CMK (cell line): ENCODE results near the gene SPRY1.

Experiments
- DNase-seq: peaks from one replicate; pipeline ENCODE4 v3.0.0-alpha.2; 2010; ENCODE audit warnings: low read depth

SPRY1 gene, protein sequence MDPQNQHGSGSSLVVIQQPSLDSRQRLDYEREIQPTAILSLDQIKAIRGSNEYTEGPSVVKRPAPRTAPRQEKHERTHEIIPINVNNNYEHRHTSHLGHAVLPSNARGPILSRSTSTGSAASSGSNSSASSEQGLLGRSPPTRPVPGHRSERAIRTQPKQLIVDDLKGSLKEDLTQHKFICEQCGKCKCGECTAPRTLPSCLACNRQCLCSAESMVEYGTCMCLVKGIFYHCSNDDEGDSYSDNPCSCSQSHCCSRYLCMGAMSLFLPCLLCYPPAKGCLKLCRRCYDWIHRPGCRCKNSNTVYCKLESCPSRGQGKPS

DNA sequence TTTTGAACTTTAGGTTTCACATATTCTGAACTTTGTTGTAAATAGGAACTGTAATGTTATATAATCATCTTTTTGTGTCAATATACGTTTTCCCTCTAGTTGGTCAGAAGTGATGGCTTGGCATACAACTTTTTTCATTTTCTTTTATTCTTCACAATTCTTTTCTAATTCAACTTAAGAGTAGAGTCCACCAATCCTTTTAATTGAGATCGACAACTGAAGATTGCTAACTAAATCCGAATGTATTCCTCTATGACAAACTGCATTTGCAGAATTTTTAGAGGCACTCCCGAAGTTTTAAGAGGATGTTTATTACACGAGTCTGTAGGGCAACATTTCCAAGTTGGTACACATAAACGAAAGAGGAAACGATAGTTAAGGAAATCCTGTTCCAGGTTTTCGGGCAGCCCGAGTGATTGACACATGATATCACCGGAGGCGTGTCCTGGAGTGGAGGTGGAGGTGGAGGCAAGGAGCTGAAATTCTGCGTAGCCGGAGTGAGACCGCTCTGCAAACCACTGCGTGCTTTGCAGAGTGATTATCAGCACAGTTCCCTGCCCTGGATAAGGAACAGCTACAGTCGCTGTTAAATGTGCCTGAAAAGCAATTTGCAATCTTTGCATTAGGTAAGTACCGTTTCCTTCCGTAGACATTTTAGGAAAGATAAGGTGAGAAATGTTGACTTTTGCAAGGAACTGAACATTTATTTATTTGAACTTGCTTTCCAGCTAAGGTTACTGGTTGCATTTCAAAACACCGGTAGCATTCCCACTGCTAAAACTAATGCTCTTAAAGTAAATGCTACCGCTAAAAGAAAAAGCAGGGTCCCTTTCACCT is at the start of gene SPRY1:
Gene SPRY1, plus strand, starts transcription at position 489 of the 837 bp plus-strand sequence. CDS start 4,797 bp downstream, outside the sequence.
- peak; percentile 86 for DNase-seq

DNA sequence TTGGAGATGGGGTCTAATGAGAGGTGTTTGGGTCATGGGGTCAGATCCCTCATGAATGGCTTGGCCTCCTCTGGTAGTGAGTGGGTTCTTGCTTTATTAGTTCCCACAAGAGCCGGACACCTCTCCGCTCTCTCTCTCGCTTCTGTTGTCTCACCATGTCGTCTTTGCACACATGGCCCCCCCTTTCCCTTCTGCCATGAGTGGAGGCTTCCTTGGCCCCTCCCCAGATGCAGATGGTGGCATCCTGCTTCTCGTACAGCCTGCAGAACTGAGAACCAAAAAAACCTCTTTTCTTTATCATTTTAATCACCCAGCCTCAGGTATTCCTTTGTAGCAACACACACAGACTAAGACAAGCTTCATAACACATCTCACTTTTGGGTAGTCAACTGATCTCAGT is 49.6 kb upstream of the SPRY1 start:
- DNase-seq: no peak

DNA sequence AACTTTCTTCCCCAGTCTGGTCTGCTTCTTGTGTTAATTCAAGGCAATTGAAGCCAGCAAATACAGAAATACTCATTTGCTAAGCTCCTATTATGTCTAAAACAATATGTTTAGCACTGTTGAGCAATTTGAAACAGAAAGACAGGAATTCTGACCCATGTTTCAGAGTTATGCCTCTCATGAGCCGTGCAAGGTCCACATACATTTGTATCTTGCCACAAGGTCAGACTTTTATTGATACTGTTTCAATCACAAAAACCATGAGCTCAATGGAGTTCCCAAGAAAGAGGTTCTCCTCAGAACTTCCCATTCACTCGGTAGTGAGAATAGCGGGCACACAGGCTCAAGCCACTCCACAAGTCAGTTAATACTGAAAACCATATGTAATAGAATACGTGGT is 47.6 kb upstream of the SPRY1 start:
- no peak for DNase-seq

DNA sequence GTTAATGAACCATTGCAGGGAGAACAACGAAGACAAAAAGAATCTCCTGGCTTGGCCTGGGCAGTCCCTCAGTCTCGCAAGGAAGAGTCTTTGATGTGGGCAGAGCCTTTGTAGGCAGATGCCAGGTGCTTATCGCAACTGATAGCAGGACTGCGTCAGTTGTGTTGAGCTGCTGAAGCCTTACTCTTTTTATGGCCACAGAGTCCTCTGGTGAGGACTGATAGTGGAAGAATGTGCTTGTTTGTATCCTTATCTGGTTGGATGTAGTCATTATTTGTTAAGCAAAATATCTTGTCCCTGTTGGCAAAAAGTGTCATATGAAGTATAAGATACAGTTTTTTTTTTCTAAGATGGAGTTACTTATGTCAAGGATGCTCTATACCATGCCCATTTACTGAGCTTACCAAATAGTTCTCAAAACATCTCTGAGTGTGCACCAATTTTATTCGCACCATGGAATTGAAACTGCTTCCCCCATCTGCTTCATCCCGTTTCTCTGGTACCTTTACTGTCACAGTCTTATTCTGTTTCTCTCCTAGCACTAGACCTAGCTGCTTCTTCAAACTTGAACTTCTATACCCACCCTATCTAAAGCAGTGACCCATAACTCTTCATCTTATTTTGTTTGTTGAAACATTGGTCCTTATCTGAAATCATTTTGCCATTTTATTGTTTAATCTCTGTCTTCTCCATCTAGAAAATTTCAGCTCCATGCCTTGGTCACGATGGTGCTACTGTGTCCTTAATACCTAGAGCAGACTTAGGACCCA is 47.0 kb upstream of the SPRY1 start:
- peak; percentile 99 for DNase-seq

DNA sequence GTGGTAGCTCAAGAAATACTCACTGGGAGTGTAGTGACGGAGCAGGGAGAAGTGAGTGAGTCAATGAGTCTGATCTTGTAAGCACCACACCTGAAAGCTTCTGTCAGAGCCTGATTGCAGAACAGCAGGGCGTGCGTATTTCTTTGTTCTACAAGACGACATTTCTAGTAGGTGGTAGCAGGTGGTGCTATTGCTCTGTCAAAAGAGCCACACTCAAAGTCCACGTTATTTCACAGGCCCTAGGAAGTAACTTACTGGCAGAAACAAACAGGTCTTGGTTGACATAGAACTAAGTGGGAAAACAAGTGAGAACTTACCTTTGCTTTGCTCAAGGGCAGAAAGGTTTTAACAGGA is 46.4 kb upstream of the SPRY1 start:
- no peak for DNase-seq

DNA sequence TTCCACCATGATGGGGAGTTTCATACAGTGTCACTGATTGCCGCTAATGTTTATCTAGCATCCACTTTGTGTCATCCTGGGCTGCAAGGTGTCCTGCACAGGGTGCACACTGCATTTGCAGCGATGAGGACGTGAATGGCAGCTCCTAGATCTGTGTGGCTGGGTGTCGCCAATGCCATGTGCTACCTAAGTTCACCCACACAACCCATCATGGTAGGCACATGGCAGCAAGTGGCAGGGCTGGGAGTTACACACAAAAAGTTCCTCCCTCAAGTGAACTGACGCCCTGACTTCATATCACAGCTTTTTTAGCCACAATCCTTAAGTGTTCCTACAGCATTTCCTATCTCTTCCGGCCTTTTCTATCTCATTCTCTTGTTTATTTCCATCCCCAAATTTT is 45.9 kb upstream of the SPRY1 start:
- no peak for DNase-seq

DNA sequence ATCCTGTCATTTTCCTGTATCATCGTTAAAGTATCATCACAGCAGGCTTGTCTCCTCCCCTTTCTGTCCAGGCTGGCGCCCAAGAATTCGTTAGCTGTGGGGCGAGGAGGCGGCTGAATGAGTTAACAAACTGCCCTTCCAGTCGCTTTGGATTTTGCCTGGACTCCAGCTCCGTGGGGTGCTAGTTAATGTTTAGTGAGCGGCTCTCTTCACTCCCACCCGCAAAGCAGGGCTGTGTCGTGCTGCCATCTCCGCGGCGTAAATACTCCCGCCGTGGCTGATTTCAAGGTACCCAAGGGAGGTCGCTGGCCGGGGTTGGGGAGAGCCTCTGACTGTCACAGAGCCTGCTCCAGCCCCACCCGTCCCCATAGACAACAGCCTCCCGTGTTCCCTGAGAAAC is 44.9 kb upstream of the SPRY1 start:
- no peak for DNase-seq

DNA sequence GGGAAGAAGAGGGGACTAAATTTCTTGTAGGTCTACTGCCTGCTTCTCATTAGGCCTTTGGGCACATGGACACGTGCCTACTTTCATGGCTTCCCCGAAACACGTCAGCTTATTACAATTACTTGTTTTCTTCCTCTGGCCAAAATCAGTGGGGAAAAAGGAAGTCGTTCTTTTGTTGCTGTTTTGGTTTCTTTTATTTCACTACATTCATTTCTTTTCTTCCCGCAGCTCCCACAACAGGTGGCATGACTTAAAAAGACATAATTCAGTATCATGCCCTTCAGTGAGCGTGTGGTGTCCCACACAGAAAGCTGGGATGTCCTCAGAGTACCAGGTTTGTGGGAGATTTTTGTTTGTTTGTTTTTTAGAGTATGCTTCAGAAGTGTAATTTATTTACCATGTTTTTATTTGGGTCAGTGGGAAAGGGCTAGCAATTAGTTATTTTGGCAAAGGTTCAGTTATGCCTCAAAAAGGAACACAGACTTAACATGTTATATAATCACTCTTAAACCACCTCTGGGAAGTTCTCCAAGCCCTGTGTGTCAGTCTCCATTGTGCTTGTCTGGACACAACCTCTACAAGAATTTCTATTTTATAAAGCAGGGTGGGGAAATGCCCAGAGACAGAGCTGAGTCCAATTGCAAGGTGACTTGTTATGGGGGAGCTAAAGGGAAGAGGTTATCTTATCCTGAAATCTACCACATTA is 44.2 kb upstream of the SPRY1 start:
- DNase-seq: no peak

DNA sequence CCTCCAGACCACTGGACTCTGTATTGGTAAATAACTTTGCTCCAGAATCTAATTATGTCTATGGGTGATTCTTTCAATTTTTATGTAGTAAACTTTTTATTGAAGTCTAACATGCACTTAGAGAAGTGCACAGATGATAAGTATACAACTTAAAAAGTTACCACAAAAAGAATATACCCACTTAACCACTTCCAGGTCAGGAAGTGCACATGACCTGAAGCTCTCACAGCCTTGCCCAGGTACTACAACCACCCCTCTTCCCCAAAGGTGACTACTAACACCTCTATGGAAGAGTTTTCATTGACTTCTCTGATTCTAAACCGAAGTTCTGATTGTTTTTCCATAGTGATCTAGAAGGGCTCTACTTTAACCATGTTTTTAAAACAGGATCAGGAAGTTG is 43.6 kb upstream of the SPRY1 start:
- DNase-seq: no peak

DNA sequence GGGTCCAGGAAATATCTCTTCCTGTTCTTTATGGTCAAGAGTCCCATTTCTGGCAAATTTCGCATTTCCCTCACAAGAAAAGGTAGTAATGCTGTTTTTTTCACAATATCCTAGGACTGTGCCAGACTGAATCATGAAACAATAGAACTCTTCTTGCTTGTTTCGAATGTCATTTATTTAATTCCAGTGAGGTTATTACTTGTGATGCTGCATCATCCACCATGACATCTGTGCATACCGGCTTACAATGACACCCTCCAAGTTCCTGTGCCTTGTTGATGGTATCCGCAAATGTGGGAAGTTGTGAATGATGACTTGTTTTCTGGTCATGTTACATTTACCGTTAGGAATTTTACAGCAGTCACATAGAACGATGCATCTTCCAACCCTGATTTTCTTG is 42.9 kb upstream of the SPRY1 start:
- DNase-seq: no peak

DNA sequence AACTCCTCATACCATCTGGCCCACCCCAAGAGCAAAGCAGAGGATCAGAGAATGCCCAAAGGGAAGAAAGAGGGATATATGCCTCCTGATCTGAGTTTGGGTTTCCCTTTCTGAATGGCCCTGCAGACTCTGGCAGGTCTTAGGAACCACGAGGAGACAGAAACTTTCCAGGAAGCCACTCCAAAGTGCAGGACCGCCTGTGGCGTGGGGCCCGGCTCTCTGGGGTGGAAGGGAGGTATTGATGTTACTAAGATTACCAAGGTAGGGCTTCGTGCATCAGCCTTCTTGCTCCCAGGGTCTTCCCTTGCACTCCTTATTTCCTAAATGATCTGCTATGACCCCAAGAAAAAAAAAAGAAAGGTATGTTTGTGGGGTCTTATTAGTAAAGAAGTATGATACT is 41.9 kb upstream of the SPRY1 start:
- DNase-seq: no peak

DNA sequence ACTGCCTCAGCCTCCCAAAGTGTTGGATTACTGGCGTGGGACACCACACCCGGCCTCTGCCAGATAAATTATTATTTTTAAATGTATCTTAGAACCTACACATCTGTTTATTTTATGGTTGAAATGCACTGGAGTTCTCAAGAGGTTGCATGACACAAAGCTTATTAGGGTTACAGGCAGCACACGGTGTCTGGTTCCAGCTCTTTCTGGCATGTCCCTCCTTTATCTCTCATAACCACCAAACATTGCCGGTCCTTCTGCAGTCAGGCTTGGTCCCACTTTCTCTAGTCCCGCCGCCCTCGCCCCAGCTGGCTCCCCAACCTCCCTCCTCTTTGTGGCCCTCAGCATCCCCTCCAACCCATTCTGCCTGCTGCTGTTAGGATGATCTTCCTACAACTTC is 39.7 kb upstream of the SPRY1 start:
- DNase-seq: no peak

DNA sequence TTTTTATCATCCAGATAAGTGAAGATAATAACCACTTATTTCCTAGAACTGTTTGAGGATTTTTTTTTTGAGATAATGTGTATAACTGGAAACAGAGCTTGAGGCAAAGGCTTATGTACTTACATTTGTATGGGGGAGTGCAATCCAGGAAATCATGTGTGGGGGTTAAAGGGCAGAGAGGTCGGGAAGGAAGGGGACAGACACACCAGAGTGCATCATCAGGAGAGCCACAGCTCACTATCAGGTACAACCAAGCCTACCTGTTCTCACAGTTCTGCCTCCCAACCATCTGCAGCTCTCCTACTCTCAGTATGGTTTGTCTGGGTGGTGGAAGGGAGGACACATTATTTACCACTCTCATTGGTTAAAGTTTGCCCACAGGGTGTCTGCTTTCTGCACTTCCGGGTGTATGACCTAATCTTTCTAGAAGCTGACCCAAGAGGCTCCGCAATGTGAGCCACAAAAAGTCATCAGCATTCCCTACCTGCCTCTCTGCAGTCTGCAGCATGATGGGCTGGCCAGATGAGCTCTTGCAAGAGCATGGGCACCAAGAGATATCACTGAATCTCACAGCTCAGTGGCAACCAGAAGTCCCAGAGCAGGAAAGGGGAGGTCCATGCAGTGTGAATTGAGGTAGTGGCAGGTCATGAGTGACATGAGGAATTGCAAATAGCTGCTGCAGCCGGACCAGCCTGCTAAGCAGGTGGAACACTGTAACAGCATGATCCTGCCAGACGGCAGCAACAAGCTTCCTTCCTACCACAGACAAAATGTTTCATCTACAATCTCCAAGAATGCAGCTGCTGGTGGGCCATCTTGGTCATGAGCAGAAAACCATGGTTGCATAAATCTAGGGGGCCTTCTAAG is 36.9 kb upstream of the SPRY1 start:
- DNase-seq: no peak

DNA sequence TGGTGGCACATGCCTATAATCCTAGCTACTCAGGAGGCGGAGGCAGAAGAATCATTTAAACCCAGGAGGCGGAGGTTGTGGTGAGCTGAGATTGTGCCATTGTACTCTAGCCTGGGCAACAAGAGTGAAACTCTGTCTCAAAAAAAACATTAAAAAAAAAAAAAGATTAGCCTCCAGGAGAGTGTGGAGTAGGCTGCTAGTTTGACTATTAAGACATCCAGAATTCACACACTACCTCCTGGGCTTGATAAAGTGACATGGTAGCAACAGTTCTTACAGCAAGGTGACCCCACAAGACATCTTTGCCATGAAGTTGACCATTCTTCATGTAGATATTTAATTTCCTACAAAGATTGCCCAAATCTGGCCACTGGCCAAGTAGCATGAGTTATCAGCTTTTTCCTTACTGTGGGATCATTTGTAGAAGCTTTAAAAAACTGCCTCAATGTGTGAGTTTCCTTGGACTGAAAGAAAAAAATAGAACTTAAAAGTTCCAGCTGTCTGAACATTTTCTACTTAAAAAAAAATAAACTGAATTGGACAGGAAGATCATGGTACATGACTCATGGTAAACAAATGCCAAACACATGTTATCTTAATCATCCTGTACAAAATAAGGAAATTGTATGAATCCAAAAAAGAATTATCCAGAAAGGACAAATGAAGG is 35.3 kb upstream of the SPRY1 start:
- no peak for DNase-seq

DNA sequence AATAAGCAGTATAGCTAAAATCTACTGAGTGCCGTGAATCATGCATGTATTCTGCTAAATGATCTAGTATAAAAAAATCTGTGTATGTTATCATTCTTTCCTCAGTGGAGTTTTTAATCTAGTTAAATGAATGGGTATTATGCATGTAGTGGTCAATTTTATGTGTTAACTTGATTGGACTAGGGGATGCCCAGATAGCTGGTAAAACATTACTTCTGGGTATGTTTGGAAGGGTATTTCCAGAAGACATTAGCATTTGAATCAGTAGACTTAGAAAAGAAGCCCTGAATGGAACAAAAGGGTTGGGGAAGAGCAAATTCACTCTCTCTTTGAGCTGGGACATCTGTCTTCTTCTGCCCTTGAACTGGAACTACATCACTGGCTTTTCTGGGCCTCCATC is 34.5 kb upstream of the SPRY1 start:
- no peak for DNase-seq

DNA sequence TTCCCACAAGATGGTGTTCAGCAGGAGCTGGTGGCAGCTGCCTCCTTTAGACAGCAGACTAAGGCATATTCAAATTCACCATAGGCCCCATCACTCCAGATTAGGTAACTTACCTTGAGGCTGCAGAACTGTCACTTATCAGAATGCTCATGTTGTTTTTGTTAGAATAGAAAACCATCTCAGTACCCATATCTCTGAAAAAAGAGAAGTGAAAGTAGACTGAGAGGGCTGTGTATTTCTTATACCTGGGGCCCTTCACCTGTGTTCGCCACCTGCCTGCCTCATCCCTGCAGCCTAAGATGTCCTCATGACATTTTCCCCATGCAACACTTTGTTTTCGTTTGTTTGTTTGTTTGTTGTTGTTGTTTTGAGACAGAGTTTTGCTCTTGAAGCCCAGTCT is 32.9 kb upstream of the SPRY1 start:
- no peak for DNase-seq

DNA sequence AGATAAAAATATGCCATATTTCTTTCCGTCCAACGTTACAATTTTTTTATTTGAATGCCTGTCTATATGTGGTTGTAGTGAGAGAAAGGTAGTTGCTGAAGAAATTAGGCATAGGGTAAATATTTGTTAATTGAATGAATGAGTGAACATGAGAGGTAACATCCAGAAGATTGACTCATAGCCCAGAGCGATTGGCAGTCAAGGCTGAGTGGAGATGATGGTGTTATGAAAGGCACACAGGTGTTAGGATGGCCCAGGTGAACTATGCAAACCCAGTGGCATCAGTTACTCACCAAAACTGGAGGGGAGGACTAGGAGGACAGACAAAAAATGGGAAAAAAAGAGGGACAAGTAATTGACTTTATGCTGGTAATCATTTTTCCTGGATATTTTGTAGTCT is 31.7 kb upstream of the SPRY1 start:
- DNase-seq: no peak

DNA sequence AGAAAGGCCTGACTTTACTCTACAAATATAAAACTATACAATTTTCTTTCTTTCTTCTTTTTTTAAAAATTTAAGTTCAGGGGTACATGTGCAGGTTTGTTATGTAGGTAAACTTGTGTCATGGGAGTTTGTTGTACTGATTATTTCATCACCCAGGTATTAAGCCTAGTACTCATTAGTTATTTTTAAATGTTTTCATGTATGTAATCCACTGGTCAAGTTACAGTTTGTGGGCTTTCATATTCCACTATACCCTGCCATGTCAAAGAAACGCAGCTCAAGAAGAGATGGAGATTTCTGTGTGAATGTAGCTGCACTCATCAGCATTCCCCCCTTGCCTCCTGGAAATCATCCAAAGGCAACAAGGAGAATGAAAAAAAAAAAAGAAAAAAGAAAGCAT is 31.2 kb upstream of the SPRY1 start:
- no peak for DNase-seq

DNA sequence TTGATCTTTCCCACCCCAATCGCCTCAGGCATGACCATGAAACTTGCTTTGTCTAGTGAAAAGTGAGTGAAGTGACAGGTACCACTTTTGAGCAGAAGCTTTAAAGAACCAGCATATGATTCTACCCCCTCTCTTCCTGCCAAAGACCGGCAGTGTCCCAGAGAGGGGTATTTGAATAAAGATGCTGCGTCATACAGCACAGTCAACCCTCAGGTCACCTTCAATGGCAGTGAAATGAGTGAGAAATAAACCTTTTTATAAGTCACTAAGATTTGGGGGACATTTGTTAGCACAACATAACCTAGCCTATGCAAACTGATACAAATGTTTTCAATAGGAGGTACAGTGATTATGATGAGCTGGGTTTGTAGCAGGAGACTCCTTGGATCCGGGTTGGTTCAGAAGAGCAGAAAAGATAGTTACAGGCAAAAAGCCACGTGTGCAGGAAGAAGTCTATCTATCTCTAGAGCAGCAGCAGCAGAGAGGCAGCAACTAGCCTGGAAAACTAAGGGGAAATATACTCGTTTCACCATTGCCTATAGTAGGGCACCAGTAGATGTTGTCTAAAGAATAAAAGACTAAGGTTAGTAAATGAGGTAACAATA is 30.3 kb upstream of the SPRY1 start:
- no peak for DNase-seq

DNA sequence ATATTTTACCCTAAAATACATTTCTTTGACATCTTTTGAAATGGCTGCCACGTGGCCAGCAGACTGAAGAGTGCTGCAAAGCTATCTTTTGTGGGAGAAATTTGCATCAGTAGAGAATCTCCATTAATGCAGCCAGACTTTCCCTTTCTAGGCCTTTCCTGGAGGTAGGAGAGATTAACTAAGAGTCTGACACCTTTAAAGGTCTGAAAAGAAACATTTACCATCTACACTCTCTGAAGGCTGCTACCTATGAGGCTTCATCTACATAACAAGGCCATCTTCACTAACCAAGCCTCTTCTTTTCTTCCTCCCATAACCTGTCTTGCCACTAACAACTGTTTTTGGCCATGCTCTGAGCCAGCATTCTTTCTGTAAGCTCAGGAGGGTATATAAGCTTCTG is 17.8 kb upstream of the SPRY1 start:
- DNase-seq: no peak
